Right atrium auricular region (tissue), 2 donors: ENCODE results near the gene ATP5PD. TPM values are rescaled to one million over a fixed set of nuclear protein-coding genes. Genes with fewer than 3 reads are reported as not detected.

ENCODE experiments used
- DNase-seq: peaks from one replicate; pipeline ENCODE4 v3.0.0-alpha.2; 2019; ENCODE audit warnings: low spot score
- H3K27ac ChIP-seq, 2 donors: fragments of 200-600 bp; sonication (generic); 1 replicate in 1 of 2; 2 replicates in 1 of 2; pipeline ENCODE4 v1.5.1; 2016 to 2019
- H3K27me3 ChIP-seq, 2 donors: fragments of 200-600 bp; sonication (generic); one replicate each; pipeline versions ENCODE4 v1.5.1 to v1.6.0; 2017 to 2019
- H3K36me3 ChIP-seq: fragments of 200-600 bp; sonication (generic); one replicate; pipeline ENCODE4 v1.5.1; 2016
- H3K4me1 ChIP-seq, 2 donors: fragments of 200-600 bp; sonication (generic); one replicate each; pipeline versions ENCODE4 v1.5.1 to v1.6.0; 2017 to 2019
- H3K4me3 ChIP-seq, 2 donors: fragments of 200-600 bp; sonication (generic); 1 replicate in 1 of 2; 2 replicates in 1 of 2; pipeline ENCODE4 v1.5.1; 2017 to 2019; ENCODE audit warnings: mild to moderate bottlenecking in 1 of 2, moderate library complexity in 1 of 2
- H3K9me3 ChIP-seq, 2 donors: fragments of 200-600 bp; sonication (generic); one replicate each; pipeline ENCODE4 v1.5.1; 2019
- total RNA-seq, 2 donors: library from RNA; depleted of rRNA; stranded (reverse); fragments of >200 nt; gene quantifications; one replicate each; pipeline ENCODE4 v1.1.0, GENCODE V29; 2016
- TF ChIP-seq, protein P1 (sequence below), 2 donors: fragments of 200-600 bp; sonication (generic); IDR thresholded peaks; one replicate each; pipeline ENCODE4 v1.5.1; 2019; ENCODE audit warnings: antibody characterized with exemption in 2 of 2

ATP5PD gene
- total RNA-seq, 2 donors from 2014 or later: 675 to 871 TPM

DNA sequence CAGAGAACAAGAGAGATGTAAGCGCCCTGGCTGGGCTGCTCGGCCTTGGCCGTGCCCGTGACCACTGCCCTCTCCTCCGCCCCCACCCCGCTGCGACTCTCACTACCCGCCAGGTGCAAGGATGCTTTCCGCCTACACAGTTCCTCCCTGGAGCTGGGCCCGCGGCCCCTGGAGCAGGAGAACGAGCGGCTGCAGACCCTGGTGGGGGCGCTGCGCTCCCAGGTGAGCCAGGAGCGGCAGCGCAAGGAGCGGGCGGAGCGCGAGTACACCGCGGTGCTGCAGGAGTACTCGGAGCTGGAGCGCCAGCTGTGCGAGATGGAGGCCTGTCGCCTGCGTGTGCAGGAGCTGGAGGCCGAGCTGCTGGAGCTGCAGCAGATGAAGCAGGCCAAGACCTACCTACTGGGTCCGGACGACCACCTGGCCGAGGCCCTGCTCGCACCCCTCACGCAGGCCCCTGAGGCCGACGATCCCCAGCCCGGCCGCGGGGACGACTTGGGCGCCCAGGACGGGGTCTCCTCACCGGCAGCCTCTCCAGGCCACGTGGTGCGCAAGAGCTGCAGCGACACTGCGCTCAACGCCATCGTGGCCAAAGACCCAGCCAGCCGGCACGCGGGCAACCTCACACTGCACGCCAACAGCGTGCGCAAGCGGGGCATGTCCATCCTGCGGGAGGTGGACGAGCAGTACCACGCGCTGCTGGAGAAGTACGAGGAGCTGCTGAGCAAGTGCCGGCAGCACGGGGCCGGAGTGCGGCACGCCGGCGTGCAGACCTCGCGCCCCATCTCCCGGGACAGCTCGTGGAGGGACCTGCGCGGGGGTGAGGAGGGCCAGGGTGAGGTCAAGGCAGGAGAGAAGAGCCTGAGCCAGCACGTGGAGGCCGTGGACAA lies 43.5 kb downstream of the ATP5PD start:
- Histone ChIP-seq H3K4me3 (no peak overlapping the region), H3K4me1 (peaks cover 0 to 15% of the 10 kb centered on the region in 2 donors), H3K9me3 (no peaks in the 10 kb centered on the region), H3K36me3 (peaks cover 54% of the 10 kb centered on the region), H3K27ac (no peak overlapping the region), H3K27me3 (no peaks in the 10 kb centered on the region)
- no peak for DNase-seq
- TF ChIP-seq, protein P1, sequence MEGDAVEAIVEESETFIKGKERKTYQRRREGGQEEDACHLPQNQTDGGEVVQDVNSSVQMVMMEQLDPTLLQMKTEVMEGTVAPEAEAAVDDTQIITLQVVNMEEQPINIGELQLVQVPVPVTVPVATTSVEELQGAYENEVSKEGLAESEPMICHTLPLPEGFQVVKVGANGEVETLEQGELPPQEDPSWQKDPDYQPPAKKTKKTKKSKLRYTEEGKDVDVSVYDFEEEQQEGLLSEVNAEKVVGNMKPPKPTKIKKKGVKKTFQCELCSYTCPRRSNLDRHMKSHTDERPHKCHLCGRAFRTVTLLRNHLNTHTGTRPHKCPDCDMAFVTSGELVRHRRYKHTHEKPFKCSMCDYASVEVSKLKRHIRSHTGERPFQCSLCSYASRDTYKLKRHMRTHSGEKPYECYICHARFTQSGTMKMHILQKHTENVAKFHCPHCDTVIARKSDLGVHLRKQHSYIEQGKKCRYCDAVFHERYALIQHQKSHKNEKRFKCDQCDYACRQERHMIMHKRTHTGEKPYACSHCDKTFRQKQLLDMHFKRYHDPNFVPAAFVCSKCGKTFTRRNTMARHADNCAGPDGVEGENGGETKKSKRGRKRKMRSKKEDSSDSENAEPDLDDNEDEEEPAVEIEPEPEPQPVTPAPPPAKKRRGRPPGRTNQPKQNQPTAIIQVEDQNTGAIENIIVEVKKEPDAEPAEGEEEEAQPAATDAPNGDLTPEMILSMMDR (IDR thresholded peaks at IDR 0.05): no peak

- TF ChIP-seq, protein P1 (IDR thresholded peaks at IDR 0.05): no peak
- H3K9me3 ChIP-seq: no peaks in the 10 kb centered on the region
- no peak overlapping the region for H3K4me3 ChIP-seq
- H3K36me3 ChIP-seq: peaks cover 54% of the 10 kb centered on the region
- DNase-seq: no peak
- peaks cover 0 to 17% of the 10 kb centered on the region in 2 donors for H3K4me1 ChIP-seq
- no peak overlapping the region for H3K27ac ChIP-seq
- no peaks in the 10 kb centered on the region for H3K27me3 ChIP-seq
These were observed 44.6 kb downstream of the ATP5PD start for GRCh38 chr17:75001915-75002843.

- H3K27ac ChIP-seq: peak overlapping the region; percentile 22 to 68
- no peaks in the 10 kb centered on the region for H3K27me3 ChIP-seq
- peaks cover 49% of the 10 kb centered on the region for H3K36me3 ChIP-seq
- DNase-seq: no peak
- TF ChIP-seq, protein P1 (IDR thresholded peaks at IDR 0.05): no peak
- H3K4me1 ChIP-seq: peaks cover 0 to 17% of the 10 kb centered on the region in 2 donors
- H3K4me3 ChIP-seq: no peak overlapping the region
- no peaks in the 10 kb centered on the region for H3K9me3 ChIP-seq
These were observed 47.2 kb downstream of the ATP5PD start for GRCh38 chr17:74999523-74999922.

DNA sequence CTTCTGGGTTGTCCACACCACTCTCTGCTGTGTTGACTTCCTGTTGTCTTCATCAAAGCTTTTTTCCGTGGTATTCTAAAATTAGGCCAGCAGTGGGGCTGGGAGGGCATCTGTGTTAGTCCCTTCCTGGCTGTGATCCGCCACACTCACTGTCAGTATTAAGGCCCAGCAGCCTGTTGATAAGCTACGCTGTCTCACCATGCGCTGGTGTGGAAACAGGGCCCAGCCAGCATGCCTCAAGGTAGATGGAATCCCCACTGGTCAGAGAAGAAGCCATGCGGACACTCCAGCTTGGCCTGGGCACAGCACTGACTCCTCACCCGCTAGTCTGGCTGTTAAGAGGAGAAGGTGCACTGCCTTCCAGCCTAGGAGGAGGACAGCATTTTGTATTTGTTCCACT lies 48.0 kb downstream of the ATP5PD start:
- TF ChIP-seq, protein P1 (IDR thresholded peaks at IDR 0.05): no peak
- H3K4me1 ChIP-seq: peaks cover 0 to 17% of the 10 kb centered on the region in 2 donors
- no peaks in the 10 kb centered on the region for H3K9me3 ChIP-seq
- H3K27me3 ChIP-seq: no peaks in the 10 kb centered on the region
- DNase-seq: no peak
- H3K36me3 ChIP-seq: peaks cover 42% of the 10 kb centered on the region
- H3K27ac ChIP-seq: peak overlapping the region; percentile 22 to 68
- no peak overlapping the region for H3K4me3 ChIP-seq

DNA sequence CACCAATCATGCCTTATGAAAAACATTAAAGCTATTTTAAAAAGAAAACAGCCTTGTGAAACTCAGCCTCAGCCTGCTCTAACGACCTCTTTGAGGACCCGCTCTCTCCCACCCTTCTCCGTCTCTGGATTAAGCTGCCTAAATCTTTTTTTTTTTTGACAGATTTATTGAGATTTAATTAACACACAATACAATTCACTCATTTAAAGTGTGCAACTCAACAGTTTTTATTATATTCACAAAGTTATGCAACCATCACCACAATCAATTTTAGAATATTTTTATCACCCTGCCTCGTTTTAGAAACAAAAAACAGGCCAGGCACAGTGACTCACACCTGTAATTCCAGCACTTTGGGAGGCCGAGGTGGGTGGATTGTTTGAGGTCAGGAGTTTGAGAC lies 50.9 kb downstream of the ATP5PD start:
- H3K36me3 ChIP-seq: peaks cover 12% of the 10 kb centered on the region
- H3K27me3 ChIP-seq: no peaks in the 10 kb centered on the region
- no peaks in the 10 kb centered on the region for H3K9me3 ChIP-seq
- no peak overlapping the region for H3K27ac ChIP-seq
- H3K4me3 ChIP-seq: no peak overlapping the region
- DNase-seq: no peak
- peaks cover 0 to 17% of the 10 kb centered on the region in 2 donors for H3K4me1 ChIP-seq
- TF ChIP-seq, protein P1 (IDR thresholded peaks at IDR 0.05): no peak
